A549 treated with RU486 at 1 μM for 4 hours (cell line): ENCODE data around the gene MAGEB4. TPM values are rescaled to one million over a fixed set of nuclear protein-coding genes. Genes with fewer than 3 reads are reported as not detected.

ENCODE experiments used
- total RNA-seq: library from RNA; stranded (reverse); fragments of 200-300 nt; extraction: Qiagen RNA extraction; gene quantifications from 5 replicates; pipeline ENCODE4 v1.2.3, GENCODE V29; 2022; ENCODE audit warnings: low read depth

The MAGEB4 gene
- total RNA-seq = not detected in 5 replicates

DNA sequence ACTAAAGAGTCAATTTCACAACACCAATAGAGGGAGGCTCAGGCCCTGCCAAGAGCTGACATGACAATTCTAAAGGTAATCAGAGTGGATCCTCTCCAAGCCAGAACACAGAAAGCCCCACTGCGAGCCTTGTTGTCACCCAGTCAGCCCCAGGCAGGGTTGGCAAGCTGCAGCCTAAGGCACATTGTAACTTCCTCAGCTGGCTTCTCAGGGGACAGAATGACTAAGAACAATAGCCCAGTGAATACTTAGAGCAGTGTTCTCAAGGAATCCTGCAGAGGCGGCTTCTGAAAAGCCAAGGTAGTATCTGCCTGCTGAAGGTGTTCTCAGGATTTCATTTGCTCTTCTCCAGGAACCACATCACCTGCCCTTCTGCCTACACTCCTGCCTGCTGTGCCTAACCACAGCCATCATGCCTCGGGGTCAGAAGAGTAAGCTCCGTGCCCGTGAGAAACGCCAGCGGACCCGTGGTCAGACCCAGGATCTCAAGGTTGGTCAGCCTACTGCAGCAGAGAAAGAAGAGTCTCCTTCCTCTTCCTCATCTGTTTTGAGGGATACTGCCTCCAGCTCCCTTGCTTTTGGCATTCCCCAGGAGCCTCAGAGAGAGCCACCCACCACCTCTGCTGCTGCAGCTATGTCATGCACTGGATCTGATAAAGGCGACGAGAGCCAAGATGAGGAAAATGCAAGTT, at the start of gene MAGEB4:
TSS of gene MAGEB4 (plus strand) at position 277 of the 692 bp plus-strand sequence. CDS start at position 413, 136 bp downstream.

GRCh38 chrX:30215357-30215843, 26.4 kb upstream of the MAGEB4 start, which contains the start of gene MAGEB2:
TSS of gene MAGEB2 (plus strand) at chrX:30215563. CDS start at chrX:30218581, 3,018 bp downstream.

DNA sequence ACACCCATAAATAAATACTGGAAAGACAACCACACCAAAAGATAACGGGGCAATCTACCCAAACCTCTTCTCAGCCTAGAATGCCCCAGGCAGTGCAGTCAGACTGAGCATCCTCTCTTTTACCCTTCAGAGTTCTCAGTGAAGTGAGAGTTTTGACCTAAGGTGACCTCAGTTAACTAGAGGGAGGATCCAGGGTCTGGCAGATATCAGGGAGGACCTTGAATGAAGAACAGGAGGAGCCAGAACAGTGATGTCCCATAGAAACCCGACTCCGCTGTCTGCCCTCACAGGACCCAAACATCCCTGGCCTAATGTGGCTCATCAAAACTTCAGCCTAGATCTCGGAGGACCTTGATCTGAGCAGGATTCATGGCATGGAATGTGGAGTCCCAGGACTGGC, 11.4 kb upstream of the MAGEB4 start, which contains the start of gene MAGEB3:
TSS of gene MAGEB3 (plus strand) at position 263 of the 400 bp plus-strand sequence. CDS start 5,268 bp downstream, outside the sequence.

GRCh38 chrX:30246769-30247489, 5.1 kb downstream of the MAGEB4 start, which contains the start of gene MAGEB1:
TSS of gene MAGEB1 (plus strand) at chrX:30247146. CDS start at chrX:30250494, 3,348 bp downstream.

Other genes with a start within 250 kb of the MAGEB4 start
- gene MAGEB2, start 26.4 kb upstream of the MAGEB4 start, total RNA-seq = not detected in 5 replicates
- gene MAGEB3, start 11.3 kb upstream of the MAGEB4 start, total RNA-seq = not detected in 5 replicates
- not detected in 5 replicates for gene MAGEB1, start 5.1 kb downstream of the MAGEB4 start, total RNA-seq
- gene NR0B1, start 67.4 kb downstream of the MAGEB4 start, total RNA-seq = 23.6 to 46.2 TPM (median 36.4 TPM) in 5 replicates